Endothelial cell of umbilical vein (primary cell): ENCODE data around the gene ENDOD1.
A peak's percentile ranks its signal among the peaks of the same experiment; 100 is the strongest.

Source experiments
- CTCF ChIP-seq, 2 donors: IDR thresholded peaks; 1 replicate in 1 of 2; 2 replicates in 1 of 2; pipeline ENCODE4 v1.5.1; 2011; ENCODE audit warnings: low read length in 2 of 2, mild to moderate bottlenecking in 2 of 2, moderate library complexity in 2 of 2, control low read depth in 1 of 2, inconsistent platforms in 1 of 2, low read depth in 1 of 2; ENCODE audit not compliant: insufficient read depth in 1 of 2; ENCODE audit errors: extremely low read depth in 1 of 2
- EZH2 ChIP-seq: IDR thresholded peaks from 2 replicates; pipeline ENCODE4 v1.6.1; 2012; ENCODE audit warnings: borderline replicate concordance, low read depth, mild to moderate bottlenecking, moderate library complexity, low read length, inconsistent platforms; ENCODE audit not compliant: severe bottlenecking
- JUN ChIP-seq: IDR thresholded peaks from 2 replicates; pipeline ENCODE4 v1.6.1; 2011; ENCODE audit warnings: borderline replicate concordance, low read depth; ENCODE audit not compliant: insufficient read length, insufficient read depth
- POLR2A ChIP-seq: IDR thresholded peaks from 2 replicates; pipeline ENCODE4 v1.6.1; 2012; ENCODE audit warnings: low read depth, mild to moderate bottlenecking, control low read depth, low read length

- TF ChIP-seq CTCF (IDR thresholded peaks at IDR 0.05; ENCODE audit: extremely low read depth in 1 of 2, insufficient read depth in 1 of 2, low read depth in 1 of 2, low read length in 2 of 2) (no peak), JUN (no peak), POLR2A (peak; percentile 78), EZH2 (no peak)
Observed at GRCh38 chr11:95068549-95068948, 21.1 kb upstream of the ENDOD1 start.
